H1 (cell line): ENCODE measurements around the gene SGO2. TPM values are rescaled to one million over a fixed set of nuclear protein-coding genes. Genes with fewer than 3 reads are reported as not detected.

ENCODE experiments used
- BACH1 ChIP-seq: IDR thresholded peaks from 2 replicates; pipeline ENCODE4 v1.6.1; 2012; ENCODE audit warnings: low read length, improper control_type of control experiment
- BCL11A ChIP-seq, 2 experiments: IDR thresholded peaks; one replicate each; pipeline ENCODE4 v1.6.1; 2011; ENCODE audit warnings: low read depth in 2 of 2, low read length in 2 of 2, mild to moderate bottlenecking in 2 of 2
- CBX5 ChIP-seq: fragments of 300-800, 300-1000 bp; sonication (generic); IDR thresholded peaks from 2 replicates; pipeline ENCODE4 v1.7.1; 2016; ENCODE audit warnings: antibody characterized with exemption, low read length, low read depth
- CEBPB ChIP-seq: IDR thresholded peaks from 2 replicates; pipeline ENCODE4 v1.6.1; 2012; ENCODE audit warnings: low read depth, low read length
- CREB1 ChIP-seq: IDR thresholded peaks from 2 replicates; pipeline ENCODE4 v1.6.1; 2012; ENCODE audit warnings: inconsistent platforms
- EZH2 ChIP-seq: fragments of 200-600 bp; sonication (generic); IDR thresholded peaks from 2 replicates; pipeline ENCODE4 v1.7.1; 2012; ENCODE audit warnings: low read depth, mild to moderate bottlenecking, moderate library complexity, low read length, inconsistent platforms; ENCODE audit not compliant: severe bottlenecking
- FOSL1 ChIP-seq: IDR thresholded peaks from 2 replicates; pipeline ENCODE4 v1.6.1; 2011; ENCODE audit warnings: mild to moderate bottlenecking, low read depth, low read length, moderate library complexity; ENCODE audit not compliant: insufficient read depth
- HDAC6 ChIP-seq: IDR thresholded peaks from one replicate; pipeline ENCODE4 v1.7.1; 2012; ENCODE audit warnings: low read depth, mild to moderate bottlenecking, inconsistent platforms, low read length, moderate library complexity
- JUN ChIP-seq: IDR thresholded peaks from 2 replicates; pipeline ENCODE4 v1.6.1; 2011; ENCODE audit warnings: low read depth, mild to moderate bottlenecking, improper control_type of control experiment, low read length
- KDM4A ChIP-seq: IDR thresholded peaks from one replicate; pipeline ENCODE4 v1.7.1; 2012; ENCODE audit warnings: low read depth, mild to moderate bottlenecking, moderate library complexity, low read length, inconsistent platforms; ENCODE audit not compliant: severe bottlenecking
- KDM5A ChIP-seq: fragments of 200-600 bp; IDR thresholded peaks from 2 replicates; pipeline ENCODE4 v1.7.1; 2012; ENCODE audit warnings: mild to moderate bottlenecking, low read length, inconsistent platforms, mixed read lengths
- POLR2AphosphoS5 ChIP-seq: IDR thresholded peaks from 2 replicates; pipeline ENCODE4 v1.6.1; 2011; ENCODE audit warnings: low read depth, low read length
- RNF2 ChIP-seq: fragments of 200-900, 300-1000 bp; sonication (generic); IDR thresholded peaks from 2 replicates; pipeline ENCODE4 v1.7.1; 2016; ENCODE audit warnings: borderline replicate concordance, low read depth, mild to moderate bottlenecking, antibody characterized with exemption, low read length; ENCODE audit not compliant: poor library complexity, severe bottlenecking; ENCODE audit errors: missing control alignments
- SIN3A ChIP-seq, 2 experiments: IDR thresholded peaks in 1 of 2; conservative IDR thresholded peaks in 1 of 2; 2 replicates each; pipeline ENCODE4 v1.6.1; 2011 to 2012; ENCODE audit warnings: low read length in 2 of 2, improper control_type of control experiment in 1 of 2, low read depth in 1 of 2, mild to moderate bottlenecking in 1 of 2
- SIX5 ChIP-seq: IDR thresholded peaks from 2 replicates; pipeline ENCODE4 v1.6.1; 2011; ENCODE audit warnings: mild to moderate bottlenecking, low read depth, low read length
- SP1 ChIP-seq: IDR thresholded peaks from 2 replicates; pipeline ENCODE4 v1.6.1; 2011; ENCODE audit warnings: low read depth, low read length
- SP2 ChIP-seq: IDR thresholded peaks from 2 replicates; pipeline ENCODE4 v1.6.1; 2012; ENCODE audit warnings: mild to moderate bottlenecking, low read length, inconsistent platforms
- TAF1 ChIP-seq: IDR thresholded peaks from 2 replicates; pipeline ENCODE4 v1.6.1; 2011; ENCODE audit warnings: mild to moderate bottlenecking, low read depth, low read length
- TEAD4 ChIP-seq: IDR thresholded peaks from 2 replicates; pipeline ENCODE4 v1.6.1; 2012; ENCODE audit warnings: low read depth, low read length, inconsistent platforms, mixed read lengths
- YY1 ChIP-seq: IDR thresholded peaks from 2 replicates; pipeline ENCODE4 v1.6.1; 2011; ENCODE audit warnings: low read depth, mild to moderate bottlenecking, low read length
- polyA plus RNA-seq, 7 experiments: library from polyadenylated mRNA; depleted of rRNA in 3 of 7; stranded (reverse) in 5 of 7; unstranded in 2 of 7; fragments of >200 nt in 5 of 7; fragments of 200-250 nt in 2 of 7; gene quantifications; 1 replicate in 5 of 7; 2 replicates in 1 of 7; 4 replicates in 1 of 7; pipeline versions ENCODE4 v1.2.1 to v1.2.3, GENCODE V29; 2011 to 2013; ENCODE audit warnings: missing spikeins in 2 of 7, mixed read lengths in 2 of 7
- total RNA-seq: library from RNA; stranded (reverse); fragmentation: NEBNext Ultra II Directional; extraction: Animal tissue kit (Norgen Biotek cat#: 25700); gene quantifications from 2 replicates; pipeline ENCODE4 v1.2.1, GENCODE V29; 2021
- TF ChIP-seq, protein P1 (sequence below): IDR thresholded peaks from 2 replicates; pipeline ENCODE4 v1.6.1; 2012; ENCODE audit warnings: inconsistent platforms
- TF ChIP-seq, protein P2 (sequence below): IDR thresholded peaks from 2 replicates; pipeline ENCODE4 v1.6.1; 2012; ENCODE audit warnings: inconsistent platforms
- TF ChIP-seq, protein P3 (sequence below), 3 experiments: IDR thresholded peaks; 1 replicate in 2 of 3; 2 replicates in 1 of 3; pipeline versions ENCODE4 v1.5.1 to v1.6.1; 2011; ENCODE audit warnings: low read length in 3 of 3, mild to moderate bottlenecking in 3 of 3, inconsistent platforms in 2 of 3, low read depth in 1 of 3, moderate library complexity in 1 of 3; ENCODE audit not compliant: insufficient read depth in 1 of 3; ENCODE audit errors: control extremely low read depth in 1 of 3

The SGO2 gene
- total and polyA plus RNA-seq, 2 of the 8 experiments (the other 6 are each of a cell fraction or from before 2014, with no cell fraction given): 2.4 to 33.2 TPM

DNA sequence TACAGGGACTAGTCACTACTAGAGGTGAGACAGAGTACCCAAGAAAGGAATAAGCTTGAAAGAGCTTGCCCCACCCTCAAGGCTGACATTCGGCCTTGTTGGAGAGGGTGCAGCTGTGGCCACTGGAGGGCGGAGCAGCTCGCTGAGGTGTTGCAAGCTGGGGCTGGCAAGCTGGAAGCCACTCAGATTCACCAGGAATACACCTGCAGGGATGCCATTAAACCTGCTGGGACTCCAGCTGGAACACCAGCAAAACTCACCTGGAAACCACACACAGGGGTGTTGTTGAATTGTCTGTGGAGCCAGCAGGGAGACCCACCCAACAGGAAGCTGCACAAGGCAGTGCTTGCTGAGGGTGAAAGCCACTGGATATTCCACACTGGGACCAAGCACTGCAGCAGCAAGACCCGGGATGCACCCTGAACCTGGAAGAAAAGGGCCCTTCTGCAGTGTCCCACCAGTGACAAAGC, 42.2 kb upstream of the SGO2 start (continued):
- TF ChIP-seq FOSL1: no peak
- no peak; the same call in 1 of the 2 replicates for TF ChIP-seq POLR2AphosphoS5
- no peak for TF ChIP-seq KDM4A
- TF ChIP-seq, protein P1, sequence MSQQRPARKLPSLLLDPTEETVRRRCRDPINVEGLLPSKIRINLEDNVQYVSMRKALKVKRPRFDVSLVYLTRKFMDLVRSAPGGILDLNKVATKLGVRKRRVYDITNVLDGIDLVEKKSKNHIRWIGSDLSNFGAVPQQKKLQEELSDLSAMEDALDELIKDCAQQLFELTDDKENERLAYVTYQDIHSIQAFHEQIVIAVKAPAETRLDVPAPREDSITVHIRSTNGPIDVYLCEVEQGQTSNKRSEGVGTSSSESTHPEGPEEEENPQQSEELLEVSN: no peak
- TF ChIP-seq SIN3A (conservative IDR thresholded peaks at IDR 0.05 in 1 of 2, IDR thresholded peaks at IDR 0.05 in 1 of 2; ENCODE audit: low read depth in 1 of 2, low read length in 2 of 2): no peak
- TF ChIP-seq, protein P2, sequence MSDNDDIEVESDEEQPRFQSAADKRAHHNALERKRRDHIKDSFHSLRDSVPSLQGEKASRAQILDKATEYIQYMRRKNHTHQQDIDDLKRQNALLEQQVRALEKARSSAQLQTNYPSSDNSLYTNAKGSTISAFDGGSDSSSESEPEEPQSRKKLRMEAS: 0 out of 2 replicates have a peak, but pooled peaks have one; percentile 17
- no peak for TF ChIP-seq TAF1
- no peak for TF ChIP-seq KDM5A
- TF ChIP-seq CREB1: no peak
- TF ChIP-seq CEBPB: peak; percentile 72
- no peak for TF ChIP-seq BACH1
- no peak for TF ChIP-seq BCL11A (IDR thresholded peaks at IDR 0.05; ENCODE audit: low read depth in 2 of 2, low read length in 2 of 2)
- TF ChIP-seq SP1: no peak
- TF ChIP-seq HDAC6: no peak
- TF ChIP-seq EZH2: no peak
- TF ChIP-seq TEAD4: no peak
- no peak for TF ChIP-seq RNF2
- TF ChIP-seq JUN: no peak
- TF ChIP-seq, protein P3, sequence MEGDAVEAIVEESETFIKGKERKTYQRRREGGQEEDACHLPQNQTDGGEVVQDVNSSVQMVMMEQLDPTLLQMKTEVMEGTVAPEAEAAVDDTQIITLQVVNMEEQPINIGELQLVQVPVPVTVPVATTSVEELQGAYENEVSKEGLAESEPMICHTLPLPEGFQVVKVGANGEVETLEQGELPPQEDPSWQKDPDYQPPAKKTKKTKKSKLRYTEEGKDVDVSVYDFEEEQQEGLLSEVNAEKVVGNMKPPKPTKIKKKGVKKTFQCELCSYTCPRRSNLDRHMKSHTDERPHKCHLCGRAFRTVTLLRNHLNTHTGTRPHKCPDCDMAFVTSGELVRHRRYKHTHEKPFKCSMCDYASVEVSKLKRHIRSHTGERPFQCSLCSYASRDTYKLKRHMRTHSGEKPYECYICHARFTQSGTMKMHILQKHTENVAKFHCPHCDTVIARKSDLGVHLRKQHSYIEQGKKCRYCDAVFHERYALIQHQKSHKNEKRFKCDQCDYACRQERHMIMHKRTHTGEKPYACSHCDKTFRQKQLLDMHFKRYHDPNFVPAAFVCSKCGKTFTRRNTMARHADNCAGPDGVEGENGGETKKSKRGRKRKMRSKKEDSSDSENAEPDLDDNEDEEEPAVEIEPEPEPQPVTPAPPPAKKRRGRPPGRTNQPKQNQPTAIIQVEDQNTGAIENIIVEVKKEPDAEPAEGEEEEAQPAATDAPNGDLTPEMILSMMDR (IDR thresholded peaks at IDR 0.05; ENCODE audit: control extremely low read depth in 1 of 3, insufficient read depth in 1 of 3, low read depth in 1 of 3, low read length in 3 of 3): peak; percentile 89 to 96 (median 90)
- no peak for TF ChIP-seq SIX5
- 0 out of 2 replicates have a peak, but pooled peaks have one; percentile 19 for TF ChIP-seq YY1
- TF ChIP-seq SP2: no peak
- TF ChIP-seq CBX5: no peak
